HepG2 (cell line): ENCODE measurements around the gene CEP162. TPM values are rescaled to one million over a fixed set of nuclear protein-coding genes. Genes with fewer than 3 reads are reported as not detected.

Experiments
- ATF2 ChIP-seq: sonication (generic); formaldehyde crosslinking; IDR thresholded peaks from 2 replicates; pipeline ENCODE4 v1.4.0; 2020; ENCODE audit warnings: missing genetic modification reagents
- CENPX ChIP-seq: sonication (generic); formaldehyde crosslinking; IDR thresholded peaks from 2 replicates; pipeline ENCODE4 v1.9.0; 2021; ENCODE audit warnings: mild to moderate bottlenecking, missing genetic modification reagents, moderate library complexity
- FLYWCH1 ChIP-seq: sonication (generic); formaldehyde crosslinking; IDR thresholded peaks from 2 replicates; pipeline ENCODE4 v1.8.1; 2023; ENCODE audit warnings: mild to moderate bottlenecking, missing genetic modification reagents
- PAX8 ChIP-seq: sonication (generic); formaldehyde crosslinking; IDR thresholded peaks from 2 replicates; pipeline ENCODE4 v1.8.0; 2022; ENCODE audit warnings: mild to moderate bottlenecking, missing genetic modification reagents, borderline replicate concordance
- PHF21A ChIP-seq: sonication (generic); formaldehyde crosslinking; IDR thresholded peaks from 2 replicates; pipeline ENCODE4 v1.5.0; 2020; ENCODE audit warnings: mild to moderate bottlenecking, missing genetic modification reagents
- RARG ChIP-seq: sonication (generic); formaldehyde crosslinking; IDR thresholded peaks from 2 replicates; pipeline ENCODE4 v1.4.0; 2020; ENCODE audit warnings: low read depth, mild to moderate bottlenecking, missing genetic modification reagents
- RFX3 ChIP-seq: IDR thresholded peaks from 2 replicates; pipeline ENCODE4 v1.6.1; 2016; ENCODE audit warnings: missing biosample characterization, missing genetic modification reagents
- RORA ChIP-seq: sonication (generic); formaldehyde crosslinking; IDR thresholded peaks from 2 replicates; pipeline ENCODE4 v1.5.0; 2020; ENCODE audit warnings: mild to moderate bottlenecking, missing genetic modification reagents, moderate library complexity
- SOX5 ChIP-seq: IDR thresholded peaks from 2 replicates; pipeline ENCODE4 v1.6.1; 2016; ENCODE audit warnings: borderline replicate concordance
- TAF15 ChIP-seq: fragments of 200-400 bp; formaldehyde crosslinking; IDR thresholded peaks from one replicate; pipeline ENCODE4 v1.6.1; 2018; ENCODE audit warnings: mild to moderate bottlenecking, low read depth, low read length; ENCODE audit not compliant: poor library complexity, severe bottlenecking
- ZBTB38 ChIP-seq: sonication (generic); formaldehyde crosslinking; IDR thresholded peaks from 2 replicates; pipeline ENCODE4 v1.5.1; 2020; ENCODE audit warnings: mild to moderate bottlenecking, missing genetic modification reagents
- ZNF746 ChIP-seq: sonication (generic); formaldehyde crosslinking; IDR thresholded peaks from 2 replicates; pipeline ENCODE4 v1.8.0; 2022; ENCODE audit warnings: mild to moderate bottlenecking, missing genetic modification reagents
- ZSCAN29 ChIP-seq: sonication (generic); formaldehyde crosslinking; conservative IDR thresholded peaks from 2 replicates; pipeline ENCODE4 v1.4.0; 2020; ENCODE audit warnings: mild to moderate bottlenecking, missing genetic modification reagents
- polyA plus RNA-seq, 8 experiments: library from polyadenylated mRNA; depleted of rRNA in 3 of 8; stranded (reverse) in 7 of 8; unstranded in 1 of 8; fragments of >200 nt; fragmentation: Illumina TruSeq in 4 of 8; extraction: Trizol in 4 of 8; gene quantifications; 2 replicates each; pipeline versions ENCODE4 v1.2.1 to v1.2.3, GENCODE V29; 2011 to 2016; ENCODE audit warnings: low read depth in 4 of 8, missing spikeins in 1 of 8, mixed read lengths in 1 of 8; ENCODE audit not compliant: insufficient read depth in 1 of 8
- total RNA-seq, 5 experiments: library from RNA; depleted of rRNA; stranded (reverse); fragments of >200 nt; fragmentation: Illumina TruSeq; extraction: Trizol; gene quantifications; 2 replicates each; pipeline ENCODE4 v1.2.3, GENCODE V29; 2016; ENCODE audit warnings: low read depth in 1 of 5
- TF ChIP-seq, protein P1 (sequence below): IDR thresholded peaks from 2 replicates; pipeline ENCODE4 v1.6.1; 2012; ENCODE audit warnings: low read depth, low read length, improper control_type of control experiment
- TF ChIP-seq, protein P2 (sequence below): sonication (generic); formaldehyde crosslinking; IDR thresholded peaks from 2 replicates; pipeline ENCODE4; 2020; ENCODE audit warnings: missing genetic modification reagents, mild to moderate bottlenecking, borderline replicate concordance
- TF ChIP-seq, protein P3 (sequence below): sonication (generic); formaldehyde crosslinking; IDR thresholded peaks from 2 replicates; pipeline ENCODE4 v1.4.0; 2020; ENCODE audit warnings: missing genetic modification reagents
- TF ChIP-seq, protein P4 (sequence below), 2 experiments: sonication (generic) in 1 of 2; formaldehyde crosslinking in 1 of 2; IDR thresholded peaks; 2 replicates each; pipeline versions ENCODE4 v1.4.0 to v1.6.1; 2018 to 2020; ENCODE audit warnings: missing genetic modification reagents in 2 of 2, borderline replicate concordance in 1 of 2, low read depth in 1 of 2, mild to moderate bottlenecking in 1 of 2, missing biosample characterization in 1 of 2
- TF ChIP-seq, protein P5 (sequence below): sonication (generic); formaldehyde crosslinking; IDR thresholded peaks from 2 replicates; pipeline ENCODE4 v1.4.0; 2020; ENCODE audit warnings: missing genetic modification reagents, borderline replicate concordance
- TF ChIP-seq, protein P6 (sequence below): IDR thresholded peaks from 2 replicates; pipeline ENCODE4 v1.6.1; 2016; ENCODE audit warnings: low read depth, control low read depth

The CEP162 gene
- total and polyA plus RNA-seq, 2 of the 13 experiments (the other 11 are each of a cell fraction or from before 2014, with no cell fraction given) = 0.50 to 7.9 TPM

GRCh38 chr6:84095156-84095555, 132.3 kb downstream of the CEP162 start (continued):
- no peak for TF ChIP-seq RARG (CRISPR knock-in tag)
- TF ChIP-seq CENPX (CRISPR knock-in tag) = no peak
- no peak for TF ChIP-seq RORA (CRISPR knock-in tag)
- TF ChIP-seq, protein P1, sequence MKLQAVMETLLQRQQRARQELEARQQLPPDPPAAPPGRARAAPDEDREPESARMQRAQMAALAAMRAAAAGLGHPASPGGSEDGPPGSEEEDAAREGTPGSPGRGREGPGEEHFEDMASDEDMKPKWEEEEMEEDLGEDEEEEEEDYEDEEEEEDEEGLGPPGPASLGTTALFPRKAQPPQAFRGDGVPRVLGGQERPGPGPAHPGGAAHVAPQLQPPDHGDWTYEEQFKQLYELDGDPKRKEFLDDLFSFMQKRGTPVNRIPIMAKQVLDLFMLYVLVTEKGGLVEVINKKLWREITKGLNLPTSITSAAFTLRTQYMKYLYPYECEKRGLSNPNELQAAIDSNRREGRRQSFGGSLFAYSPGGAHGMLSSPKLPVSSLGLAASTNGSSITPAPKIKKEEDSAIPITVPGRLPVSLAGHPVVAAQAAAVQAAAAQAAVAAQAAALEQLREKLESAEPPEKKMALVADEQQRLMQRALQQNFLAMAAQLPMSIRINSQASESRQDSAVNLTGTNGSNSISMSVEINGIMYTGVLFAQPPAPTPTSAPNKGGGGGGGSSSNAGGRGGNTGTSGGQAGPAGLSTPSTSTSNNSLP = no peak
- TF ChIP-seq, protein P2, sequence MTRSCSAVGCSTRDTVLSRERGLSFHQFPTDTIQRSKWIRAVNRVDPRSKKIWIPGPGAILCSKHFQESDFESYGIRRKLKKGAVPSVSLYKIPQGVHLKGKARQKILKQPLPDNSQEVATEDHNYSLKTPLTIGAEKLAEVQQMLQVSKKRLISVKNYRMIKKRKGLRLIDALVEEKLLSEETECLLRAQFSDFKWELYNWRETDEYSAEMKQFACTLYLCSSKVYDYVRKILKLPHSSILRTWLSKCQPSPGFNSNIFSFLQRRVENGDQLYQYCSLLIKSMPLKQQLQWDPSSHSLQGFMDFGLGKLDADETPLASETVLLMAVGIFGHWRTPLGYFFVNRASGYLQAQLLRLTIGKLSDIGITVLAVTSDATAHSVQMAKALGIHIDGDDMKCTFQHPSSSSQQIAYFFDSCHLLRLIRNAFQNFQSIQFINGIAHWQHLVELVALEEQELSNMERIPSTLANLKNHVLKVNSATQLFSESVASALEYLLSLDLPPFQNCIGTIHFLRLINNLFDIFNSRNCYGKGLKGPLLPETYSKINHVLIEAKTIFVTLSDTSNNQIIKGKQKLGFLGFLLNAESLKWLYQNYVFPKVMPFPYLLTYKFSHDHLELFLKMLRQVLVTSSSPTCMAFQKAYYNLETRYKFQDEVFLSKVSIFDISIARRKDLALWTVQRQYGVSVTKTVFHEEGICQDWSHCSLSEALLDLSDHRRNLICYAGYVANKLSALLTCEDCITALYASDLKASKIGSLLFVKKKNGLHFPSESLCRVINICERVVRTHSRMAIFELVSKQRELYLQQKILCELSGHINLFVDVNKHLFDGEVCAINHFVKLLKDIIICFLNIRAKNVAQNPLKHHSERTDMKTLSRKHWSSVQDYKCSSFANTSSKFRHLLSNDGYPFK (CRISPR knock-in tag) = no peak
- TF ChIP-seq ZSCAN29 (CRISPR knock-in tag) = no peak
- TF ChIP-seq, protein P3, sequence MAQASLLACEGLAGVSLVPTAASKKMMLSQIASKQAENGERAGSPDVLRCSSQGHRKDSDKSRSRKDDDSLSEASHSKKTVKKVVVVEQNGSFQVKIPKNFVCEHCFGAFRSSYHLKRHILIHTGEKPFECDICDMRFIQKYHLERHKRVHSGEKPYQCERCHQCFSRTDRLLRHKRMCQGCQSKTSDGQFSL (CRISPR knock-in tag) = no peak
- TF ChIP-seq PHF21A (CRISPR knock-in tag) = 0 out of 2 replicates have a peak, but pooled peaks have one; percentile 30
- TF ChIP-seq SOX5 (CRISPR knock-in tag) = peak; percentile 94
- TF ChIP-seq PAX8 = no peak
- TF ChIP-seq, protein P4, sequence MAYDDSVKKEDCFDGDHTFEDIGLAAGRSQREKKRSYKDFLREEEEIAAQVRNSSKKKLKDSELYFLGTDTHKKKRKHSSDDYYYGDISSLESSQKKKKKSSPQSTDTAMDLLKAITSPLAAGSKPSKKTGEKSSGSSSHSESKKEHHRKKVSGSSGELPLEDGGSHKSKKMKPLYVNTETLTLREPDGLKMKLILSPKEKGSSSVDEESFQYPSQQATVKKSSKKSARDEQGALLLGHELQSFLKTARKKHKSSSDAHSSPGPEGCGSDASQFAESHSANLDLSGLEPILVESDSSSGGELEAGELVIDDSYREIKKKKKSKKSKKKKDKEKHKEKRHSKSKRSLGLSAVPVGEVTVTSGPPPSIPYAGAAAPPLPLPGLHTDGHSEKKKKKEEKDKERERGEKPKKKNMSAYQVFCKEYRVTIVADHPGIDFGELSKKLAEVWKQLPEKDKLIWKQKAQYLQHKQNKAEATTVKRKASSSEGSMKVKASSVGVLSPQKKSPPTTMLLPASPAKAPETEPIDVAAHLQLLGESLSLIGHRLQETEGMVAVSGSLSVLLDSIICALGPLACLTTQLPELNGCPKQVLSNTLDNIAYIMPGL (CRISPR knock-in tag; IDR thresholded peaks at IDR 0.05; ENCODE audit: borderline replicate concordance in 1 of 2, low read depth in 1 of 2) = no peak
- no peak for TF ChIP-seq RFX3
- TF ChIP-seq FLYWCH1 (CRISPR knock-in tag) = no peak
- no peak for TF ChIP-seq ZBTB38 (CRISPR knock-in tag)
- TF ChIP-seq, protein P5, sequence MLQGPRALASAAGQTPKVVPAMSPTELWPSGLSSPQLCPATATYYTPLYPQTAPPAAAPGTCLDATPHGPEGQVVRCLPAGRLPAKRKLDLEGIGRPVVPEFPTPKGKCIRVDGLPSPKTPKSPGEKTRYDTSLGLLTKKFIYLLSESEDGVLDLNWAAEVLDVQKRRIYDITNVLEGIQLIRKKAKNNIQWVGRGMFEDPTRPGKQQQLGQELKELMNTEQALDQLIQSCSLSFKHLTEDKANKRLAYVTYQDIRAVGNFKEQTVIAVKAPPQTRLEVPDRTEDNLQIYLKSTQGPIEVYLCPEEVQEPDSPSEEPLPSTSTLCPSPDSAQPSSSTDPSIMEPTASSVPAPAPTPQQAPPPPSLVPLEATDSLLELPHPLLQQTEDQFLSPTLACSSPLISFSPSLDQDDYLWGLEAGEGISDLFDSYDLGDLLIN (CRISPR knock-in tag) = no peak
- TF ChIP-seq TAF15 = no peak
- TF ChIP-seq, protein P6, sequence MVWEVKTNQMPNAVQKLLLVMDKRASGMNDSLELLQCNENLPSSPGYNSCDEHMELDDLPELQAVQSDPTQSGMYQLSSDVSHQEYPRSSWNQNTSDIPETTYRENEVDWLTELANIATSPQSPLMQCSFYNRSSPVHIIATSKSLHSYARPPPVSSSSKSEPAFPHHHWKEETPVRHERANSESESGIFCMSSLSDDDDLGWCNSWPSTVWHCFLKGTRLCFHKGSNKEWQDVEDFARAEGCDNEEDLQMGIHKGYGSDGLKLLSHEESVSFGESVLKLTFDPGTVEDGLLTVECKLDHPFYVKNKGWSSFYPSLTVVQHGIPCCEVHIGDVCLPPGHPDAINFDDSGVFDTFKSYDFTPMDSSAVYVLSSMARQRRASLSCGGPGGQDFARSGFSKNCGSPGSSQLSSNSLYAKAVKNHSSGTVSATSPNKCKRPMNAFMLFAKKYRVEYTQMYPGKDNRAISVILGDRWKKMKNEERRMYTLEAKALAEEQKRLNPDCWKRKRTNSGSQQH (CRISPR knock-in tag) = no peak
- no peak for TF ChIP-seq ZNF746 (CRISPR knock-in tag)
- no peak for TF ChIP-seq ATF2
